ENCODE results near the gene S100A14. TPM values are rescaled to one million over a fixed set of nuclear protein-coding genes. Genes with fewer than 3 reads are reported as not detected.
A peak's percentile ranks its signal among the peaks of the same experiment; 100 is the strongest.

The S100A14 gene
- total and polyA plus RNA-seq, 12 donors = 0.32 to 2.2 (median 0.88) TPM; not detected in 7

DNA sequence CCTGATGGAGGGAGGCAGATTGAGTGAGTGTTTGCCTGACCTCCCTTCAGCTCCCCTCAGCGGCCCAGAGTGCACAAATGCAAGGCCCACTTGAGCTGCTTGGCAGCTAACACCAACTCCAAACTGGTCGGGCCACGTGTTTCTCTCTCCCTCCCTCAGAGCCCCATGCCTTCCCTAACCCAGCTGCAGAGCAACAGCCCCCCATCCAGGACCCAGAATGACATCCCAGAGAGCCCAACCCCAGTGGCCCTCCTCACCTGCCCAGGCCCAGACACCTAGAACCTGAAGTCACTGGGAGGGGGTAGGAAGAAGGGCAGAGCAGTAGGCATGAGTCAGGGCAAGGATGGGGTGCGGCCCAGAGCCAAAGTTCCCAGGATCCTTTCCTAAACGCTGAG, 789 bp upstream of the S100A14 start:
- DNase-seq = no peak
- Histone ChIP-seq H3K36me3 (replicated peaks in 1 of 2) (peaks cover 0 to 4% of the 10 kb centered on the region in 2 donors), H3K4me1 (replicated peaks in 1 of 2) (no peaks in the 10 kb centered on the region), H3K27me3 (no peaks in the 10 kb centered on the region), H3K9me3 (replicated peaks in 1 of 3) (no peaks in the 10 kb centered on the region), H3K27ac (peak overlapping the region in 1 of 5 donors; percentile 18), H3K4me3 (no peak overlapping the region)
- intact Hi-C loops (cut with DNase I) = loop anchor here in 1 of 2 donors (5.0 kb wide), 1 partner anchor 45 kb away; no protein-coding TSS in a partner anchor
- no peak for TF ChIP-seq POLR2A (IDR thresholded peaks at IDR 0.05)
- TF ChIP-seq, protein P1, sequence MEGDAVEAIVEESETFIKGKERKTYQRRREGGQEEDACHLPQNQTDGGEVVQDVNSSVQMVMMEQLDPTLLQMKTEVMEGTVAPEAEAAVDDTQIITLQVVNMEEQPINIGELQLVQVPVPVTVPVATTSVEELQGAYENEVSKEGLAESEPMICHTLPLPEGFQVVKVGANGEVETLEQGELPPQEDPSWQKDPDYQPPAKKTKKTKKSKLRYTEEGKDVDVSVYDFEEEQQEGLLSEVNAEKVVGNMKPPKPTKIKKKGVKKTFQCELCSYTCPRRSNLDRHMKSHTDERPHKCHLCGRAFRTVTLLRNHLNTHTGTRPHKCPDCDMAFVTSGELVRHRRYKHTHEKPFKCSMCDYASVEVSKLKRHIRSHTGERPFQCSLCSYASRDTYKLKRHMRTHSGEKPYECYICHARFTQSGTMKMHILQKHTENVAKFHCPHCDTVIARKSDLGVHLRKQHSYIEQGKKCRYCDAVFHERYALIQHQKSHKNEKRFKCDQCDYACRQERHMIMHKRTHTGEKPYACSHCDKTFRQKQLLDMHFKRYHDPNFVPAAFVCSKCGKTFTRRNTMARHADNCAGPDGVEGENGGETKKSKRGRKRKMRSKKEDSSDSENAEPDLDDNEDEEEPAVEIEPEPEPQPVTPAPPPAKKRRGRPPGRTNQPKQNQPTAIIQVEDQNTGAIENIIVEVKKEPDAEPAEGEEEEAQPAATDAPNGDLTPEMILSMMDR (IDR thresholded peaks at IDR 0.05) = no peak
- WGBS, 4 donors = 67 to 83% (median 78%) methylated on average over 3 to 5 of the region's 5 CpGs

GRCh38 chr1:153615406-153615805, 719 bp downstream of the S100A14 start:
- DNase-seq = no peak
- 86 to 100% (median 93%) methylated on average over 1 to 2 of the region's 2 CpGs; no CpG with 5 or more reads in 1 of the 4 donors for WGBS, 4 donors
- intact Hi-C loops (cut with DNase I) = loop anchor here in 1 of 2 donors (5.0 kb wide), 1 partner anchor 43 kb away; no protein-coding TSS in a partner anchor
- Histone ChIP-seq H3K27me3 (no peaks in the 10 kb centered on the region), H3K4me1 (replicated peaks in 1 of 2) (peaks cover 0 to 11% of the 10 kb centered on the region in 2 donors), H3K4me3 (no peak overlapping the region), H3K36me3 (replicated peaks in 1 of 2) (peaks cover 0 to 4% of the 10 kb centered on the region in 2 donors), H3K9me3 (replicated peaks in 1 of 3) (no peaks in the 10 kb centered on the region), H3K27ac (no peak overlapping the region)
- TF ChIP-seq, protein P1 (IDR thresholded peaks at IDR 0.05) = no peak
- TF ChIP-seq POLR2A (IDR thresholded peaks at IDR 0.05) = no peak

DNA sequence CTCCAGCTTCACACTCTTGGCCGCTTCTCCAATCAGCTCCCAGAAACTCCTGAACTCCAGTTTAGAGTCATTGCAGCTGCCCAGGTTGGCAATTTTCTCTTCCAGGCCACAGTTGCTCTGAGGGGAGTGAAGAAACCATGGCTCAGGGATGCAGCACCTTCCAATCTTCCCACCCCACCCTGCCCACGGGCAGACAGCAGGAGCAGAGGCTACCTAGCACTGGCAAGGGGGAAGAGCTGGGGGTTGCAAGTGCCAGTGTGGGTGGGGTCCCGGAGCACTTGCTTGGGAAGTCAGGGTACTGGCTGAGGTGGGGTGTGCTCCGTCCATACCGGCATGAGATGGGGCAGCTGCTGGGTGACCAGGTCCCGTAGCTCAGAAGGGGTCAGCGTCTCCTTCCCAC, 1.2 kb downstream of the S100A14 start:
- Histone ChIP-seq H3K27ac (no peak overlapping the region), H3K4me1 (replicated peaks in 1 of 2) (peaks cover 0 to 16% of the 10 kb centered on the region in 2 donors), H3K4me3 (no peak overlapping the region)

DNA sequence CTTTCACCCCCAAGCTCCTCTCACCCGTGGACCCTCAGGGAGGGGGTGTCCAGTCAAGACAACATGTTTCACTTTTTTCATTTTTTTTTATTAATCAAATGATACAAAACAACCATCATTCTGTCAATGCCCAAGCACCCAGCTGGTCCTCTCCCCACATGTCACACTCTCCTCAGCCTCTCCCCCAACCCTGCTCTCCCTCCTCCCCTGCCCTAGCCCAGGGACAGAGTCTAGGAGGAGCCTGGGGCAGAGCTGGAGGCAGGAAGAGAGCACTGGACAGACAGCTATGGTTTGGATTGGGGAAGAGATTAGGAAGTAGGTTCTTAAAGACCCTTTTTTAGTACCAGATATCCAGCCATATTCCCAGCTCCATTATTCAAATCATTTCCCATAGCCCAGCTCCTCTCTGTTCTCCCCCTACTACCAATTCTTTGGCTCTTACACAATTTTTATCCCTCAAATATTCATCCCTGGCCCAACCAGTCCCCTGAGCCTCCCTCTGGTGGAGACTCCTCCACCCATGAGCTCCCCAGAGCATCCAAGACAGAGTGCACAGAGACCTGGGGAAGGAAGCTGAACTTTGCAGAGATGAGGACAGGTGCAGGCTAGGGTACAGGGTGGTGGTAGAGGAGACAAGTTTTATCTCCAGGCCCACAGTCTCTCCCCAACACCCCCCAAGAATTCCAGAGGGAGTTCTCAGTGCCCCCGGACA, 1.8 kb downstream of the S100A14 start:
- Histone ChIP-seq H3K27ac (no peak overlapping the region), H3K4me3 (no peak overlapping the region), H3K36me3 (replicated peaks in 1 of 2) (peaks cover 0 to 3% of the 10 kb centered on the region in 2 donors), H3K27me3 (no peaks in the 10 kb centered on the region), H3K9me3 (replicated peaks in 1 of 3) (no peaks in the 10 kb centered on the region), H3K4me1 (replicated peaks in 1 of 2) (peaks cover 0 to 22% of the 10 kb centered on the region in 2 donors)
- TF ChIP-seq POLR2A (IDR thresholded peaks at IDR 0.05) = no peak
- TF ChIP-seq, protein P1 (IDR thresholded peaks at IDR 0.05) = no peak
- intact Hi-C loops (cut with DNase I) = no loop called here
- WGBS, 4 donors = 85 to 96% (median 89%) methylated on average over 2 of the region's 2 CpGs
- no peak for DNase-seq

More for the DNA sequence above, 1.2 kb downstream of the S100A14 start:
- no peaks in the 10 kb centered on the region for H3K27me3 ChIP-seq
- WGBS, 4 donors = 94 to 100% (median 96%) methylated on average over 1 to 7 of the region's 7 CpGs
- DNase-seq = no peak
- TF ChIP-seq, protein P1 (IDR thresholded peaks at IDR 0.05) = no peak
- TF ChIP-seq POLR2A (IDR thresholded peaks at IDR 0.05) = no peak
- intact Hi-C loops (cut with DNase I) = loop anchor here in 1 of 2 donors (5.0 kb wide), 1 partner anchor 43 kb away; no protein-coding TSS in a partner anchor
- no peaks in the 10 kb centered on the region for H3K9me3 ChIP-seq (replicated peaks in 1 of 3)
- peaks cover 0 to 4% of the 10 kb centered on the region in 2 donors for H3K36me3 ChIP-seq (replicated peaks in 1 of 2)

Data from adrenal gland (tissue), 12 donors.